ENCODE data around the gene PDE3A.

PDE3A gene

DNA sequence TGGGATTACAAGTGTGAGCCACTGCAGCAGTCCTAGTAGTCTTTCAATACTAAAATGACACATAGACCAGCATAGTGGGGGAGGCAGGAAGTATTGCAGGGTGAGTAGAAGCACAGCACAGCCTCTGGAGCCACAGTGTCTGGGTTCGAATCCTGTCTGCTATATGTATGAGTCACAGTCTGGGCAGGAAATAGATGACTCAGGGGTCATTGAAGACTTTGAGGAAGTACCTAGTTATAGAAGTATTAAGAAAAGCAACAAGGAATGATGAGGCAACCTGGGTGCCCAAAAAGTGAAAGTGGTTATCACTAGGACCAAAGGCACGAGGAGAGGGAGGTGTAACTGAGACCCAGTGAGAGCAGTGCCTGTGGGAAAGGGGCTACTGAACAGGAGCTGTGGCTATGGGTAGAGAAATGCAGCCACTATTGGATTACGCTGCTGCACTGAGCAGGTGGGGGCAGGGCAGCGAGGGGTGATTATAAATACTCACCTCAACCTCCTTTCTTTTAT lies 124.0 kb downstream of the PDE3A start:
- H3K27ac ChIP-seq, result no peak overlapping the region
- TF ChIP-seq, protein P1, sequence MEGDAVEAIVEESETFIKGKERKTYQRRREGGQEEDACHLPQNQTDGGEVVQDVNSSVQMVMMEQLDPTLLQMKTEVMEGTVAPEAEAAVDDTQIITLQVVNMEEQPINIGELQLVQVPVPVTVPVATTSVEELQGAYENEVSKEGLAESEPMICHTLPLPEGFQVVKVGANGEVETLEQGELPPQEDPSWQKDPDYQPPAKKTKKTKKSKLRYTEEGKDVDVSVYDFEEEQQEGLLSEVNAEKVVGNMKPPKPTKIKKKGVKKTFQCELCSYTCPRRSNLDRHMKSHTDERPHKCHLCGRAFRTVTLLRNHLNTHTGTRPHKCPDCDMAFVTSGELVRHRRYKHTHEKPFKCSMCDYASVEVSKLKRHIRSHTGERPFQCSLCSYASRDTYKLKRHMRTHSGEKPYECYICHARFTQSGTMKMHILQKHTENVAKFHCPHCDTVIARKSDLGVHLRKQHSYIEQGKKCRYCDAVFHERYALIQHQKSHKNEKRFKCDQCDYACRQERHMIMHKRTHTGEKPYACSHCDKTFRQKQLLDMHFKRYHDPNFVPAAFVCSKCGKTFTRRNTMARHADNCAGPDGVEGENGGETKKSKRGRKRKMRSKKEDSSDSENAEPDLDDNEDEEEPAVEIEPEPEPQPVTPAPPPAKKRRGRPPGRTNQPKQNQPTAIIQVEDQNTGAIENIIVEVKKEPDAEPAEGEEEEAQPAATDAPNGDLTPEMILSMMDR (conservative IDR thresholded peaks at IDR 0.05), result no peak

DNA sequence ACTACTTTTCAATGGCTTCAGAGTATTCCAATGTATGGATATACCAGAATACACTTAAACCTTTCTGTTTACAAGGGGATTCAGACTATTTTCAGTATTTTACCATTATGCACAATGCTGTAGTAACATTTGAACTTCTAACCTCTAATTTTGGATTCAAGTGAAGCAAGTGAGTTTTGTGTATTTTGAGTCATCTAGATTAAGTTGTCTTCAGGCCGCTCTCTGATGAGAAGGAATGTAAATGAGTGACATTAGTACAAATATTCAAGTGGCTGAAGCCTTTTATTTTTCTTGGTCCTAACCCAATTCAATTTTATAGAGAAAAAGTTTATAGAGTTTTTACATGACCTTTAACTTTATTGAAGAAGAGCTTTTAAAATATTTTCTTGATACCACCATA lies 125.6 kb downstream of the PDE3A start:
- TF ChIP-seq, protein P1 (conservative IDR thresholded peaks at IDR 0.05), result no peak
- H3K27ac ChIP-seq, result no peak overlapping the region

DNA sequence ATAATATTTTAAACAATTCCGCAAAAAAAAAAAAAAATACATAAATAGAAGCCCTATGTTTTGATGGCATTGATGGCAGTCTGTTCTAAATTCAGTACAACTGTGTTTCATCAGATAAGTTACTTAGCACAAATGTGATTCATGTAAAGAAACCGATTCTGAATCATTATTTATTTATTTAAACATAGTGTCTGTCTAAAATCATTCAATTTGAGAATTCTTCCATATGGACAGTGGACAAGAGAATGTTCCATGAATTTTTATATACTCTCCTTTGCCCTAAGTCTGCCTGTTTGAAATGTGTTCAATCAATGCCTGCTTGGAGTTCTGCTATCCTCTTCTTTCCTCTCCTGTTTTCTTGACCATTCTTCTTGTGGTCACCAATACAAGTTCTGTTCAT lies 126.5 kb downstream of the PDE3A start:
- TF ChIP-seq, protein P1 (conservative IDR thresholded peaks at IDR 0.05), result no peak
- no peak overlapping the region for H3K27ac ChIP-seq

DNA sequence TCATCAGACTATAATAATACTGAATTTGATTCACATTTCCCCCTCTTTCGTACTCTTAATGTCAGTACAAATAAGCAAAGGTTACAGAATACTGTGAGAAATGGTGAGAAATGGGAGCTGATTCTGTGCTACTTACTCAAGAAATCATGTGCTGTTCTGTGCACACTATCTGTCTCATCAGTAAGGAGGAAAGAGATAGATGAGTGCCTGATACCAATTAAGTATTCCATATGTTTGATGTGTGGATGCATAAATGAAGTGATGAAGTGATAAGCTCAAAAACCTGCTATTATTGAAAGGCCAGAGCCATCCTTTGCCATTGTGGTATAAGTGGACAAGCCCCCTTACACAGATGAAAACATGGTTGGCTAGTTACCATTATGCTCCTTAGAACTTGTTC lies 127.7 kb downstream of the PDE3A start:
- H3K27ac ChIP-seq, result no peak overlapping the region
- TF ChIP-seq, protein P1 (conservative IDR thresholded peaks at IDR 0.05), result no peak

DNA sequence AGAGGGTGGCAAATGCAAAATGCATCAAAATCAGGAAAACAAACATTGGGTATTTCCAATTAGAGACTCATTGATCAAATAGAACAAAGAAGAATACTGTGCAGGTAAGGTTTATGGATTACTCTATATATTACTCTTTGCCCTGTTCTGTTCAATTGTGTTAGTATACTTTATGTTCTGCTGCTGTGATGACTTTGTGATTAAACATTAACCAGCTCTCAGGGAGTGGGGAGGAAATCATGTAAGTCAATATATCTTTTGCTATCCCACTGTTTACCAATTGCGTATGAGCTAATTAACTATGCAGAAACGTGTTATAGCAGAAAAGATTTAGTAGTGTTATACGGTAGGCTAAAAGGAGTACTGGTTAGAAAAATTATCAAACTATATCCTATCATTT lies 129.4 kb downstream of the PDE3A start:
- no peak overlapping the region for H3K27ac ChIP-seq
- TF ChIP-seq, protein P1 (conservative IDR thresholded peaks at IDR 0.05), result no peak

DNA sequence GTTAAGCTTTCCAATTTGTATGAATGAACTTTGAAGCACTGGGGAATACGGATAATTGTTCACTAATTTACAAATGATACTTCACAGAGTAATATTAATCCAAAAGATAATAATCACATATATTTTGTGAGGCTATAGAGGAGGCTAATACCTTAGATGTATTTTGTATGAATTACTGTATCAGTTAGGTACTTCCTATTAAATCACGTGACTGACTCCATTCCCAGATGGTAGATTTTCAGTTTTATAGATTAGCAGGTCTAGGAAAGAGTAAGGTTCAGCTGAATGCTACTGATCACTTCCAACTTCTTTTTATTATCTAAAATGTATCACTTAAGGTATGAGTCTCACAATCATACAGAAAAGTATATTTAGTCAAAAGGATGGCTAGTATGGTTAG lies 133.6 kb downstream of the PDE3A start:
- TF ChIP-seq, protein P1 (conservative IDR thresholded peaks at IDR 0.05), result no peak
- no peak overlapping the region for H3K27ac ChIP-seq

DNA sequence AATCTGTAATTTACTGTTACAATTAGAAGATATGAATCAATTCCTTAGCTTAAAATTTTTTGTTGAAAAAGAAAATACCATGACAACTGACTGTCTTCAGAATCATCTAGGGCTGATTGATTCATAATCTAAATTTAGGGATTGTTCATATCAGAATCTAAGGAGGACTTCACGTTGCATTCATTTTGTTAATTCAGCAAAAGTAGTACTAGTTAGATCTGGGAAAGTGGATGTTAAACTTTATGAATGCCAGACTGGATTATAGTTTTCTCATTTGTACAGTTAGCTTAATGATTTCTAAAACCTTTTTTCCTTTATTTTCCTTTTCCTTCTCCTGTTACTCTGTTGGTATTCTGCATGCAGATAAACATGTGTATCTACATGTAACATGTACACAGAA lies 135.5 kb downstream of the PDE3A start:
- no peak overlapping the region for H3K27ac ChIP-seq
- TF ChIP-seq, protein P1 (conservative IDR thresholded peaks at IDR 0.05), result no peak
